22Rv1 (cell line): ENCODE results near the gene STPG2.
A peak's percentile ranks its signal among the peaks of the same experiment; 100 is the strongest.

Experiments used
- H3K27ac ChIP-seq: fragments of 450-650 bp; 2 replicates; pipeline ENCODE4 v1.5.1; 2017
- CTCF ChIP-seq: fragments of 450-650 bp; IDR thresholded peaks from 2 replicates; pipeline ENCODE4 v1.5.1; 2017; ENCODE audit warnings: mild to moderate bottlenecking
- ZFX ChIP-seq: fragments of 450-650 bp; IDR thresholded peaks from 2 replicates; pipeline ENCODE4 v1.6.1; 2017; ENCODE audit warnings: antibody characterized with exemption, borderline replicate concordance

Gene STPG2

GRCh38 chr4:98030059-98030458, 113.2 kb downstream of the STPG2 start:
- H3K27ac ChIP-seq, result no peak overlapping the region
- no peak for TF ChIP-seq ZFX
- no peak for TF ChIP-seq CTCF

GRCh38 chr4:98027827-98028226, 115.4 kb downstream of the STPG2 start:
- TF ChIP-seq CTCF, result peak; percentile 45
- no peak for TF ChIP-seq ZFX
- H3K27ac ChIP-seq, result no peak overlapping the region

GRCh38 chr4:98026362-98026761, 116.9 kb downstream of the STPG2 start:
- TF ChIP-seq ZFX (no peak), CTCF (no peak)
- no peak overlapping the region for H3K27ac ChIP-seq

- TF ChIP-seq ZFX, result no peak
- no peak for TF ChIP-seq CTCF
- H3K27ac ChIP-seq, result no peak overlapping the region
Observed at GRCh38 chr4:98006814-98007412, 136.4 kb downstream of the STPG2 start.

- TF ChIP-seq ZFX (no peak), CTCF (no peak)
- H3K27ac ChIP-seq, result no peak overlapping the region
Observed at GRCh38 chr4:98006060-98006459, 137.2 kb downstream of the STPG2 start.

- H3K27ac ChIP-seq, result no peak overlapping the region
- TF ChIP-seq ZFX, result no peak
- no peak for TF ChIP-seq CTCF
Observed at GRCh38 chr4:98000940-98001339, 142.3 kb downstream of the STPG2 start.

GRCh38 chr4:97998203-97998602, 145.1 kb downstream of the STPG2 start:
- H3K27ac ChIP-seq, result no peak overlapping the region
- TF ChIP-seq ZFX, result no peak
- TF ChIP-seq CTCF, result no peak
